Activated CD4-positive, CD25-positive, alpha-beta regulatory T cell (primary cell): ENCODE data around the gene EPN2.

Experiments used
- DNase-seq, 4 experiments: peaks; one replicate each; lab custom pipeline; 2025; lab: John Stamatoyannopoulos, UW

EPN2 gene

GRCh38 chr17:19331134-19331533 is 94.0 kb downstream of the EPN2 start:
- DNase-seq: no peak

GRCh38 chr17:19331543-19332245 is 94.5 kb downstream of the EPN2 start:
- no peak for DNase-seq

GRCh38 chr17:19332371-19333131 is 95.4 kb downstream of the EPN2 start:
- DNase-seq: no peak

GRCh38 chr17:19333132-19333440 is 95.9 kb downstream of the EPN2 start:
- DNase-seq: no peak

GRCh38 chr17:19333736-19334290 is 96.6 kb downstream of the EPN2 start:
- no peak for DNase-seq

- DNase-seq: no peak
Observed at GRCh38 chr17:19334331-19334730, 97.2 kb downstream of the EPN2 start.

GRCh38 chr17:19335951-19336631 is 98.9 kb downstream of the EPN2 start:
- DNase-seq: no peak

GRCh38 chr17:19336938-19337711 is 100.0 kb downstream of the EPN2 start:
- DNase-seq: no peak

GRCh38 chr17:19337712-19338023 is 100.5 kb downstream of the EPN2 start:
- no peak for DNase-seq

GRCh38 chr17:19338031-19338990 is 101.1 kb downstream of the EPN2 start:
- peak; percentile 34 to 57 (median 50) for DNase-seq

GRCh38 chr17:19339341-19339815 is 102.2 kb downstream of the EPN2 start:
- no peak for DNase-seq

GRCh38 chr17:19341211-19341631 is 104.1 kb downstream of the EPN2 start:
- DNase-seq: no peak

- DNase-seq: no peak
Observed at GRCh38 chr17:19341641-19342610, 104.8 kb downstream of the EPN2 start.

- no peak for DNase-seq
Observed at GRCh38 chr17:19342611-19343255, 105.6 kb downstream of the EPN2 start.

GRCh38 chr17:19343256-19343630 is 106.1 kb downstream of the EPN2 start:
- DNase-seq: no peak

GRCh38 chr17:19343671-19344151 is 106.5 kb downstream of the EPN2 start:
- DNase-seq: no peak

- DNase-seq: no peak
Observed at GRCh38 chr17:19344311-19345066, 107.3 kb downstream of the EPN2 start.

- no peak for DNase-seq
Observed at GRCh38 chr17:19345067-19345460, 107.9 kb downstream of the EPN2 start.
